Measurements from ENCODE around the gene RARG.

DNA sequence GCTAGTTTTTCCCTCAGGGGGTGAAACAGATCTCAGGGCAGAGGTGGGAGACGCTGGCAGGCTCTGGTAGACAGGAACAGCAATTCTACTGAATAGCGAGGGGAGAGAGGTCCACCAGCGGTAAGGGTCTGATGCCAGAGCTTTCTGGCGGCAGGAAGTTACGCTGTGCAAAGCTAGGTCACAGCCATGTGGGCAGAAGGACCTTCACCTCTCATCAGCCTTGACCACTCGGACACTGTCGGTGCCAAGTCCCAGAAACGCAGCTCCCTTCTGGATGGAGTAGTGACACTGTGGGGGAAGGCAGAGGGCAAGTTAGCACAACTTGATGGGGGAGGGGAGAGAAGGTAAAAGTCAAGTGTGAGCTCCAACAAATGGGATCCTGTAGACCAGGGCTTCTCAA is 61.8 kb downstream of the RARG start:
- TF ChIP-seq, protein P1, sequence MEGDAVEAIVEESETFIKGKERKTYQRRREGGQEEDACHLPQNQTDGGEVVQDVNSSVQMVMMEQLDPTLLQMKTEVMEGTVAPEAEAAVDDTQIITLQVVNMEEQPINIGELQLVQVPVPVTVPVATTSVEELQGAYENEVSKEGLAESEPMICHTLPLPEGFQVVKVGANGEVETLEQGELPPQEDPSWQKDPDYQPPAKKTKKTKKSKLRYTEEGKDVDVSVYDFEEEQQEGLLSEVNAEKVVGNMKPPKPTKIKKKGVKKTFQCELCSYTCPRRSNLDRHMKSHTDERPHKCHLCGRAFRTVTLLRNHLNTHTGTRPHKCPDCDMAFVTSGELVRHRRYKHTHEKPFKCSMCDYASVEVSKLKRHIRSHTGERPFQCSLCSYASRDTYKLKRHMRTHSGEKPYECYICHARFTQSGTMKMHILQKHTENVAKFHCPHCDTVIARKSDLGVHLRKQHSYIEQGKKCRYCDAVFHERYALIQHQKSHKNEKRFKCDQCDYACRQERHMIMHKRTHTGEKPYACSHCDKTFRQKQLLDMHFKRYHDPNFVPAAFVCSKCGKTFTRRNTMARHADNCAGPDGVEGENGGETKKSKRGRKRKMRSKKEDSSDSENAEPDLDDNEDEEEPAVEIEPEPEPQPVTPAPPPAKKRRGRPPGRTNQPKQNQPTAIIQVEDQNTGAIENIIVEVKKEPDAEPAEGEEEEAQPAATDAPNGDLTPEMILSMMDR (IDR thresholded peaks at IDR 0.05) = no peak
- no peak for TF ChIP-seq EZH2 (IDR thresholded peaks at IDR 0.05; ENCODE audit: borderline replicate concordance, insufficient read depth, low read depth, low read length, poor library complexity, severe bottlenecking)

Measured in B cell (primary cell).